AG10803 (cell line): Measurements from ENCODE around the gene DPYSL3.
"Not testable (repeated sequence)": the region's sequence is repeated elsewhere in the genome, so short reads cannot be mapped to it uniquely, and the experiment has no call there.

Experiments
- DNase-seq: peaks from one replicate; pipeline ENCODE4 v3.0.0; 2010; ENCODE audit warnings: low read depth
- H3K4me3 ChIP-seq: 2 replicates; pipeline ENCODE4 v1.5.1; 2011; ENCODE audit warnings: mild to moderate bottlenecking, low read length, control low read depth
- TF ChIP-seq, protein P1 (sequence below): conservative IDR thresholded peaks from 2 replicates; pipeline ENCODE4 v1.5.1; 2011; ENCODE audit warnings: mild to moderate bottlenecking, low read length, control low read depth, inconsistent platforms

DPYSL3 gene

DNA sequence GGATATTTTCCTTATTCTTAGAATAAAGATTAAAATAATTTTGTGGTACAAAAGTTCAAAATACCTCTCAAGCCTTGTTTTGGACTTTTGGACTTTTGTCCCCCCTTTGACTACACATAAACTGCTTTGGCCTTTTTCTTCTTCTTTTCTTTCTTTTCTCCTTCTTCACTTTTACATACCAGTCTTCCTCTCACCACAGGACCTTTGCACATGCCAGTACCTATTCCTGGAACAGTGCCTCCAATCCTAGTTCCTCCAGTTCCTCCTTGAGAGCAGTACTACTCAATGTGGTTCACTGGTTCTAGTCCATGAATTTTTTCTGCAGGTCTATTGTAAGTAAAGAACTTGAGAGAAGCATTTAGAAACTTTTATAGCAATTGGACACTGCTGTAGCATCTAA lies 138.6 kb downstream of the DPYSL3 start:
- no peak overlapping the region for H3K4me3 ChIP-seq
- TF ChIP-seq, protein P1, sequence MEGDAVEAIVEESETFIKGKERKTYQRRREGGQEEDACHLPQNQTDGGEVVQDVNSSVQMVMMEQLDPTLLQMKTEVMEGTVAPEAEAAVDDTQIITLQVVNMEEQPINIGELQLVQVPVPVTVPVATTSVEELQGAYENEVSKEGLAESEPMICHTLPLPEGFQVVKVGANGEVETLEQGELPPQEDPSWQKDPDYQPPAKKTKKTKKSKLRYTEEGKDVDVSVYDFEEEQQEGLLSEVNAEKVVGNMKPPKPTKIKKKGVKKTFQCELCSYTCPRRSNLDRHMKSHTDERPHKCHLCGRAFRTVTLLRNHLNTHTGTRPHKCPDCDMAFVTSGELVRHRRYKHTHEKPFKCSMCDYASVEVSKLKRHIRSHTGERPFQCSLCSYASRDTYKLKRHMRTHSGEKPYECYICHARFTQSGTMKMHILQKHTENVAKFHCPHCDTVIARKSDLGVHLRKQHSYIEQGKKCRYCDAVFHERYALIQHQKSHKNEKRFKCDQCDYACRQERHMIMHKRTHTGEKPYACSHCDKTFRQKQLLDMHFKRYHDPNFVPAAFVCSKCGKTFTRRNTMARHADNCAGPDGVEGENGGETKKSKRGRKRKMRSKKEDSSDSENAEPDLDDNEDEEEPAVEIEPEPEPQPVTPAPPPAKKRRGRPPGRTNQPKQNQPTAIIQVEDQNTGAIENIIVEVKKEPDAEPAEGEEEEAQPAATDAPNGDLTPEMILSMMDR: no peak
- no peak for DNase-seq

DNA sequence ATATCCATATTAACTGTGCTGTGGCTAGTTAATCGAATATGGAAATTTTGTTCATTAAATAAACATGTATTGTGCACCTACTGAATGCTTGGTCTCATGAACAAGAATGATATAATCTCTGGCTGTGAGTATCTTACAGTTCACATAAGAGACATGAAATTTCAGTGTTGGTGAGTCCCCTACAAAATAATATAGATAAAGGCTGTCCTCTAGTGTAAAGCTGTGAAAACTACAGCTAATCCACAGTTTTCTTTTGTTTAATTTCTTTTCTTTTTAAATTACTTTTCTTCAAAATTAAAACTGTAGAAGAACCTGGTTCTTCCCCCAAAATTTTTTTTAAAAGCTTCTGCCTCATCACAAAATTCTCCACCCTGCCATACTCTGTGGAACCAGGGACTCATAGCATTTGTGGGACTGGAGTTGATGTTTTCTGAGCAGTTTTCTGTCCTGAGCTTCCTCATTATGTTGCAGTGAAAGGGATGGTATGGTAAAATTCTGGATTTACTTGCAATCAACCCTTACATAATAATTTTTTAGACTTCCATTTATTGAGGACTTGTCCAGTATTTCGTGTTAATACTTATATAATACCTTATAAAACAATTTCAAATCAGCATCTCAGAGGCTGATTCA lies 140.0 kb downstream of the DPYSL3 start:
- H3K4me3 ChIP-seq: no peak overlapping the region
- DNase-seq: peak; percentile 12
- TF ChIP-seq, protein P1: peak; percentile 65

DNA sequence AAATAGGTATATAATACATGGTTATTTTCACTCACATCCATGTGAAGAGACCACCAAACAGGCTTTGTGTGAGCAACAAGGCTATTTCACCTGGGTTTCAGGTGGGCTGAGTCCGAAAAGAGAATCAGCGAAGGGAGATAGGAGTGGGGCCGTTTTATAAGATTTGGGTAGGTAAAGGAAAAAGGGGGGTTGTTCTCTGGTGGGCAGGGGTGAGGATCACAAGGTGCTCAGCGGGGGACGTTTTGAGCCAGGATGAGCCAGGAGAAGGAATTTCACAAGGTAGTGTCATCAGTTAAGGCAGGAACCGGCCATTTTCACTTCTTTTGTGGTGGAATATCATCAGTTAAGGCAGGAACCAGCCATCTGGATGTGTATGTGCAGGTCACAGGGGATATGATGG lies 142.5 kb downstream of the DPYSL3 start:
- DNase-seq, H3K4me3 ChIP-seq: not testable (repeated sequence)

DNA sequence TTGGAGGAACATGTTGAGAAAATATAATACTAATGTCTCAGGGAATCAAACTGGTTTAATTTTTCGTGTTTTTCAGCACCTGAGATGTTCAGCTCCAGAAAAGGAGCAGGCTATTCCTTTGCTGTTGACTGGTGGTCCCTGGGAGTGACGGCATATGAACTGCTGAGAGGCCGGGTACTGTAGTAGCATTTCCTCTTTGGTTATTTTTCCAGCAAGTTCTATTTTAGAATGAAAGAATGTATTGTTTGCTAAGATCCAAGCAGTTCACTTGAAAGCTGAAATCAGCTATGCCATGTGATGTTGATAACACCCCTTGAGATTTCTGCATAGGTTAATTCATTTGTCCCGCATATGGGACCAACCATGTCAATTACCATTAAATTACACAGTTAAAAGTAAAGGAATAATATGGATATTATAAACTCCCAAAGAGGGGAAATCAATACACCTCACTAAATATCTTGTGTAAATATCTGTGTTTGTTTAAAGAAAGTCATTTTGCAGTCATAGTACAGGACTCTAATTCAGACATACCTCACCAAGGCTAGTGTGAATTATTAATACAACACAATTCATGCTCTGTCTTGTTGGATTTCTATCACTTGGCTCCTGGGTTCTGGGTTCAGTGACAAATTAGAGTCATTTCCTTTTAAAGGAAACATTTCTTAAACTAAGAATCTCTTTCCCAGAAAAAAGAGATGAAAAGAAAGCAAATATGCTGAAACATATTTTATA lies 148.3 kb downstream of the DPYSL3 start:
- no peak overlapping the region for H3K4me3 ChIP-seq
- no peak for DNase-seq
- TF ChIP-seq, protein P1: no peak

DNA sequence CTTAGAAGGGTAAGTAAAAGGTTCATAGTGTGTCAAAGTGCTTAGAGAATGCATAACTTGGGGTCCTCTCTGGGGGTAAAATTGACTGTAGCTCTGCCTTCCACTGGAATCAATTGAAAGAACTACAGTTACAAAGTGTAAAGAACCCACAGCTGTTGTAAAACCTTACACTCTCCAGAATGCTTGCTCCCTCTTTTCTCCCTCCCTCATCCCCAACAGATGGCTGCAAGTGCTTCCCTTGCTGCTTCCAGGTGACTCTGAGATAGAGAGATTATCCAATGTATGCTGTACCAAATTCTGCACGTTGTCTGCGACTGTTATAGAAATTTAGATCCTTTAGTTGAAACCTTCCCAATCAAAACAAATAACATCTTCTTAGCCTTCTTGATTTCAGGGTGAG lies 149.1 kb downstream of the DPYSL3 start:
- TF ChIP-seq, protein P1: no peak
- H3K4me3 ChIP-seq: no peak overlapping the region
- no peak for DNase-seq

DNA sequence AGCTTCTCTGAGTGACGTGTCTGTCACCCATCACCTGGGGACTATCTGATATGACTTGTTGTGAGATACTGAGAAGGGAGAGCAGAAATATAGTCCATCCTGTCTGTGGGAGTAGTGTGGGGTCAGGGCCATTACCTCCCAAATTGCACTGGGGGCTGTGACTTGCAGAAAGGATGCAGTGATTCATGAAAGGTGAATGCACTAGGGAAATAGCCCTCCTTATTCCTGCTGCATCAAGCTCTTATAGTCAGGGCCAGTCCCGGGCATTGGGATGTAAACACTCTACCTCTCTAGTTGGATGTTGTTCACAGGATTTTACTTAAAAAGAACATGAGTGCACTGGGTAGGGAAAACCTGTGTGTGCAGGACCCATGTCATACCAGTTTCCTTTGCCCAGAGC lies 150.3 kb downstream of the DPYSL3 start:
- TF ChIP-seq, protein P1: no peak
- no peak overlapping the region for H3K4me3 ChIP-seq
- DNase-seq: no peak

DNA sequence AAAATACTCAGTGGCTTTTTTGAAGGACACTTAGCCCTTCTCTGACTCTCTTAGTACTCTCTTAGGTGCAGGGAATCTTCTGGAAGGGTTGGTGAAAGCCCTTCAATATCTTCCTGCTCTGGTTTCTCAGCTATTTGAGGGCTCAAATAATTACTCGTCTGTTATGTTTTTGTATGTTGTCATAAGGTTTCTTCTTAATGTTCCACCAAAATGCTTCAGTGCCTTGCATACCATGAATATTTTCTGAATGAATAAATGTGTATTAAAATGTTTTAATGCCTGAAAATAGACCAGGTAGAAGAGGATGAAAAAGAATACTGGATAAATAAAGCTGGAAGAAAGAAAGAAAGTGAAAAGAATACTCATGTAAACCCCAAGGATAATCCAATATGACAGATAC lies 150.8 kb downstream of the DPYSL3 start:
- DNase-seq: no peak
- no peak overlapping the region for H3K4me3 ChIP-seq
- TF ChIP-seq, protein P1: no peak
